Thyroid gland (tissue), 4 donors: ENCODE results near the gene NCF2. TPM values are rescaled to one million over a fixed set of nuclear protein-coding genes. Genes with fewer than 3 reads are reported as not detected.

Experiments
- DNase-seq, 2 donors: peaks; one replicate each; pipeline ENCODE4 v3.0.0-alpha.2; 2019
- H3K27ac ChIP-seq, 3 donors: fragments of 200-600 bp; sonication (generic); 1 replicate in 2 of 3; 2 replicates in 1 of 3; pipeline ENCODE4 v1.5.1; 2016 to 2019; ENCODE audit warnings: mild to moderate bottlenecking in 1 of 3, moderate library complexity in 1 of 3
- H3K27me3 ChIP-seq: fragments of 200-600 bp; sonication (generic); one replicate; pipeline ENCODE4 v1.5.1; 2019
- H3K36me3 ChIP-seq, 2 donors: fragments of 200-600 bp; sonication (generic); one replicate each; pipeline ENCODE4 v1.5.1; 2016 to 2019
- H3K4me1 ChIP-seq, 2 donors: fragments of 200-600 bp; sonication (generic); one replicate each; pipeline ENCODE4 v1.5.1; 2017 to 2019
- H3K4me3 ChIP-seq, 3 donors: fragments of 200-600 bp; sonication (generic); replicated peaks in 1 of 3; 1 replicate in 2 of 3; 2 replicates in 1 of 3; pipeline ENCODE4 v1.5.1; 2016; ENCODE audit warnings: mild to moderate bottlenecking in 1 of 3
- H3K9me3 ChIP-seq: fragments of 200-600 bp; sonication (generic); one replicate; pipeline ENCODE4 v1.5.1; 2017
- POLR2A ChIP-seq, 2 donors: fragments of 450-650 bp; IDR thresholded peaks; one replicate each; pipeline ENCODE4 v1.6.1; 2017; ENCODE audit warnings: antibody characterized with exemption in 2 of 2, mild to moderate bottlenecking in 2 of 2, moderate library complexity in 1 of 2
- WGBS, 2 donors: methylation state at CpG; one replicate each; pipeline ENCODE4 v1.1.5; 2017; 5-methylcytosine and 5-hydroxymethylcytosine counted together
- intact Hi-C: fragments of 100-400 bp; cut with DNase I; formaldehyde crosslinking; loops from one replicate; pipeline ENCODE4 v1.15.1; 2023
- total RNA-seq, 4 donors: library from RNA; depleted of rRNA; stranded (reverse); fragments of >200 nt; gene quantifications; one replicate each; pipeline ENCODE4 v1.2.3, GENCODE V29; 2016
- TF ChIP-seq, protein P1 (sequence below), 6 experiments: fragments of 200-600 bp in 3 of 6; fragments of 450-650 bp in 3 of 6; sonication (generic) in 3 of 6; IDR thresholded peaks; one replicate each; pipeline ENCODE4 v1.5.1; 2016 to 2019; ENCODE audit warnings: antibody characterized with exemption in 6 of 6, mild to moderate bottlenecking in 2 of 6, inconsistent platforms in 1 of 6, moderate library complexity in 1 of 6

The NCF2 gene
- total RNA-seq, 4 donors from 2014 or later: 3.5 to 9.8 (median 4.5) TPM

DNA sequence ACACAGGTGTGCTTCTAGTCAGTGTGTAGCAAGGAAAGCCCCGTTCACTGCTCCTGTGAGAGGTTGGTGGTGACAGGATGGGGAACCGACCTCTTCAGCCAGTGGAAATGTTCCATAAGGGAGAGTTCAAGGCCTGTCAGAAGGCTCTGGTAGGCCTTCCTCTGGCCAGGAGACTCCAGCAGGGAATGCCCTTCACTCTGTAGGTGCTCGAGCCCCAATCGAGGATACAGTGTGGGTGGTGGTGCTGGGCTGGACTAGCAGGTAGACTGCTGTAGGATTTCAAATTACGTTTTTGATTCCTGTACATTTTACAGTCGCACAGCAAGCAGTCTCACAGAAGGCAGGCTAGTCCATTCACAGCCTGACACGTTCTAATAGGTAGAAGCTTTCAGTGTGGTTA lies 37.8 kb downstream of the NCF2 start:
- Histone ChIP-seq H3K36me3 (peaks cover 16 to 24% of the 10 kb centered on the region in 2 donors), H3K4me1 (no peaks in the 10 kb centered on the region), H3K4me3 (no peak overlapping the region), H3K27ac (no peak overlapping the region), H3K27me3 (no peaks in the 10 kb centered on the region), H3K9me3 (no peaks in the 10 kb centered on the region)
- DNase-seq: no peak
- TF ChIP-seq, protein P1, sequence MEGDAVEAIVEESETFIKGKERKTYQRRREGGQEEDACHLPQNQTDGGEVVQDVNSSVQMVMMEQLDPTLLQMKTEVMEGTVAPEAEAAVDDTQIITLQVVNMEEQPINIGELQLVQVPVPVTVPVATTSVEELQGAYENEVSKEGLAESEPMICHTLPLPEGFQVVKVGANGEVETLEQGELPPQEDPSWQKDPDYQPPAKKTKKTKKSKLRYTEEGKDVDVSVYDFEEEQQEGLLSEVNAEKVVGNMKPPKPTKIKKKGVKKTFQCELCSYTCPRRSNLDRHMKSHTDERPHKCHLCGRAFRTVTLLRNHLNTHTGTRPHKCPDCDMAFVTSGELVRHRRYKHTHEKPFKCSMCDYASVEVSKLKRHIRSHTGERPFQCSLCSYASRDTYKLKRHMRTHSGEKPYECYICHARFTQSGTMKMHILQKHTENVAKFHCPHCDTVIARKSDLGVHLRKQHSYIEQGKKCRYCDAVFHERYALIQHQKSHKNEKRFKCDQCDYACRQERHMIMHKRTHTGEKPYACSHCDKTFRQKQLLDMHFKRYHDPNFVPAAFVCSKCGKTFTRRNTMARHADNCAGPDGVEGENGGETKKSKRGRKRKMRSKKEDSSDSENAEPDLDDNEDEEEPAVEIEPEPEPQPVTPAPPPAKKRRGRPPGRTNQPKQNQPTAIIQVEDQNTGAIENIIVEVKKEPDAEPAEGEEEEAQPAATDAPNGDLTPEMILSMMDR (IDR thresholded peaks at IDR 0.05): no peak
- no peak for TF ChIP-seq POLR2A (IDR thresholded peaks at IDR 0.05)
- WGBS, 2 donors: 93 to 94% methylated on average over 7 of the region's 7 CpGs
- intact Hi-C loops: no loop called here

DNA sequence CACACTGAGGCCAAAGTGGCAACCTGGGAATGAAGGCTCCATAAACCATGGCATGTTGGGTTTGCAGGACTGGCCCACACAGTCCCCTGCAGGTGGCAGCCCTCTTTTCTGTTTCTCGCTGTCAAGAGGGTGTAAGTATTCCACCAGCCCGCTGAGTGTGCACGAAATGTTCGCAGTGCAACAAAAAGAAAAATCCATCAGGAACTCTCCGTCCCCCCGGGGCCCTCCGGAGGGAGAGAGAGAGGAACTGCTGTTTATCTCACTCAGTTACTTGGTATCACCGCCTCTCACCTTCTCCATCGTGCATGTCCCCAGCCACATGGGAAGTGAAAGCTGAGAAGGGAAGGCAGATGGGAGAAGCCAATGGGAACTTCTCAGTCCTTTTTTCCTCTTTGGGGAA lies 38.3 kb downstream of the NCF2 start:
- Histone ChIP-seq H3K4me3 (no peak overlapping the region), H3K4me1 (no peaks in the 10 kb centered on the region), H3K27me3 (no peaks in the 10 kb centered on the region), H3K36me3 (peaks cover 21 to 24% of the 10 kb centered on the region in 2 donors), H3K27ac (no peak overlapping the region), H3K9me3 (no peaks in the 10 kb centered on the region)
- no peak for TF ChIP-seq POLR2A (IDR thresholded peaks at IDR 0.05)
- TF ChIP-seq, protein P1 (IDR thresholded peaks at IDR 0.05): no peak
- no peak for DNase-seq
- intact Hi-C loops: no loop called here
- 84 to 85% methylated on average over 9 of the region's 9 CpGs for WGBS, 2 donors

DNA sequence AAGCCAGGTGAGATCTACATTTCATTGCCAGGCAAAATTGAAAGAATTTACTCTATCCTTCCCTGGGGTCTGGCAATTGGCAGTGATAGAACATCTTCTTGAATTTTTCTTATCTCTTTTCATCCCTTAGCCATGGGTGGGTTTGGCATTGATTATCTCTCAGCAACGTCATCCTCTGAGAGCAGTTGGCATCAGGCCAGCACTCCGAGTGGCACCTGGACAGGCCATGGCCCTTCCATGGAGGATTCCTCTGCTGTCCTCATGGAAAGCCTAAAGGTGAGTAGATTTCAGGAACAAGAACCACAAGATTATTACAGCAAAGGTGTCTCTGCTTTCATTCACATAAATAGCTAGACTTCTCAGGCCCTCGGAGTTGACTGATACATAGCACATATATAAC lies 39.3 kb downstream of the NCF2 start:
- TF ChIP-seq POLR2A (IDR thresholded peaks at IDR 0.05): no peak
- peaks cover 28 to 30% of the 10 kb centered on the region in 2 donors for H3K36me3 ChIP-seq
- no peak overlapping the region for H3K27ac ChIP-seq
- WGBS, 2 donors: 54 to 55% methylated on average over 3 of the region's 3 CpGs
- intact Hi-C loops: no loop called here
- no peak overlapping the region for H3K4me3 ChIP-seq
- H3K4me1 ChIP-seq: no peaks in the 10 kb centered on the region
- peak in 1 of 2 donors; percentile 12 for DNase-seq
- no peaks in the 10 kb centered on the region for H3K9me3 ChIP-seq
- H3K27me3 ChIP-seq: no peaks in the 10 kb centered on the region

DNA sequence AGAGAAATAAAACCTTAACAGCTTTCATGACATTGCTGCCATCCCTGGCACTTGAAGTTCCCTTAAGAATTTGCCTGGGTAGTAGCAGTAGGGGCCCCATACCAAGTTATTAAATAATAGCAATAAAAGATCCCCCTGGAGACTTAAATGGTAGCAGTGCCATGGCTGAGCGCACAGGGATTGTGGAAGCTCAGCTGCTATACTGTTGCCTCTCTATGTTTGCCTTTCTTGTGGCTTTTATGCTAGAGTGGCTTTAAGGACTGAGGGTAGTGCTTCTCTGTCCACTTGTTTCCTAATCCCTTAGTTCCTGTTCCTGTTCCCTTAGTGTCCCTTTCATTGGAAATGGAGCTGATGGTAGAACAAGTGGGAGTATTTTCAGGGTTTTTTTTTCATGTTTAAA lies 42.1 kb downstream of the NCF2 start:
- 95 to 100% methylated on average over 1 of the region's 1 CpG for WGBS, 2 donors
- no peaks in the 10 kb centered on the region for H3K27me3 ChIP-seq
- no peak overlapping the region for H3K27ac ChIP-seq
- no peak for TF ChIP-seq POLR2A (IDR thresholded peaks at IDR 0.05)
- TF ChIP-seq, protein P1 (IDR thresholded peaks at IDR 0.05): no peak
- intact Hi-C loops: loop anchor here (10.0 kb wide), 1 partner anchor 73 kb away; the partner anchor contains the start of gene SMG7
- H3K9me3 ChIP-seq: no peaks in the 10 kb centered on the region
- no peak overlapping the region for H3K4me3 ChIP-seq
- peaks cover 0 to 7% of the 10 kb centered on the region in 2 donors for H3K4me1 ChIP-seq
- no peak for DNase-seq
- peaks cover 42 to 44% of the 10 kb centered on the region in 2 donors for H3K36me3 ChIP-seq

DNA sequence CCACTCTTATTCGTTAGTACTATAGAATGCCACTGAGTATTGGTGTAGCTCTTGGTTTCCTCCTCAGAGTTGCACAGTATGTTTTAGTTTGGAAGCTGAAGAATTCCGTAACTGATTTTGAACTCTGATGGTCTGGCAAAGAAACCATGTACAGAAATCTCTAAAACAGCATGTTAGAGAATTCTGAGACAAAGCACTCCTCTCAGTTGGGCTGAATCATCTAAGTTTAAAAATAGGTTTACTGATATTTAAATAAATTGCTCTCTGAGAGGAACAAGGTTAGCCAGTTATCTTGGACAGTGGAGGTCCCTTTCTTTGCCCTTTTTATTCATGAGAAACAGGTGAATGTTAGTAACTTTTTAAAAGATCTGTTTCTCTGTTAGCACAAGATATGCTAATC lies 43.8 kb downstream of the NCF2 start:
- no peaks in the 10 kb centered on the region for H3K27me3 ChIP-seq
- no peak for TF ChIP-seq POLR2A (IDR thresholded peaks at IDR 0.05)
- TF ChIP-seq, protein P1 (IDR thresholded peaks at IDR 0.05): no peak
- H3K9me3 ChIP-seq: no peaks in the 10 kb centered on the region

More for the DNA sequence above, 43.8 kb downstream of the NCF2 start:
- intact Hi-C loops: loop anchor here (10.0 kb wide), 1 partner anchor 72 kb away; the partner anchor contains the start of gene SMG7
- Histone ChIP-seq H3K27ac (no peak overlapping the region), H3K4me3 (no peak overlapping the region), H3K36me3 (peaks cover 40 to 43% of the 10 kb centered on the region in 2 donors), H3K4me1 (peaks cover 0 to 7% of the 10 kb centered on the region in 2 donors)
- WGBS, 2 donors: 83 to 91% methylated on average over 2 of the region's 2 CpGs
- DNase-seq: no peak
